ENCODE data around the gene SERPINA1. TPM values are rescaled to one million over a fixed set of nuclear protein-coding genes. Genes with fewer than 3 reads are reported as not detected.
"Not testable (repeated sequence)": the region's sequence is repeated elsewhere in the genome, so short reads cannot be mapped to it uniquely, and the experiment has no call there.

The SERPINA1 gene
- total RNA-seq, 1 experiment from 2014 or later, result 4.9 TPM

- CTCF ChIA-PET, result no interaction called here
- Histone ChIP-seq H3K27ac (ENCODE audit: low read length) (no peak overlapping the region), H3K4me1 (ENCODE audit: control insufficient read depth, insufficient read depth, low read length) (no peaks in the 10 kb centered on the region), H3K9me3 (ENCODE audit: control insufficient read depth, insufficient read depth, low read depth, low read length) (no peaks in the 10 kb centered on the region), H3K36me3 (ENCODE audit: control insufficient read depth, insufficient read depth, low read length) (no peaks in the 10 kb centered on the region), H3K27me3 (ENCODE audit: control insufficient read depth, insufficient read depth, low read length) (no peaks in the 10 kb centered on the region), H3K4me3 (ENCODE audit: low read depth in 2 of 2, low read length in 2 of 2) (no peak overlapping the region)
- TF ChIP-seq TCF7L2 (IDR thresholded peaks at IDR 0.05; ENCODE audit: low read depth, low read length), result no peak
- TF ChIP-seq SIN3A (IDR thresholded peaks at IDR 0.05; ENCODE audit: borderline replicate concordance, insufficient read depth, low read depth, low read length), result no peak
- TF ChIP-seq CTCF (IDR thresholded peaks at IDR 0.05), result peak; percentile 16; the same call in 1 of the 2 replicates
- TF ChIP-seq POLR2AphosphoS5 (IDR thresholded peaks at IDR 0.05; ENCODE audit: low read depth, low read length), result no peak
- TF ChIP-seq REST (IDR thresholded peaks at IDR 0.05; ENCODE audit: insufficient read depth in 1 of 2, low read depth in 2 of 2, low read length in 1 of 2), result no peak
- BruUV-seq (replicated peaks), result no TSS peak
- ATAC-seq, result no peak
- intact Hi-C loops (cut with micrococcal nuclease; ENCODE audit: unreplicated experiment) (no loop called here), in situ Hi-C loops (cut with HindIII; ENCODE audit: low pct_unique_long_range_greater_than_20kb, low sequenced_read_pairs) (no loop called here)
- DNase-seq (ENCODE audit: low read depth, low spot score), result no peak
- POLR2A ChIA-PET, result no interaction called here
Measured at GRCh38 chr14:94412671-94413638, 24.6 kb upstream of the SERPINA1 start.

GRCh38 chr14:94411638-94412037 is 23.2 kb upstream of the SERPINA1 start:
- Histone ChIP-seq H3K27me3 (ENCODE audit: control insufficient read depth, insufficient read depth, low read length) (no peaks in the 10 kb centered on the region), H3K27ac (ENCODE audit: low read length) (no peak overlapping the region), H3K36me3 (ENCODE audit: control insufficient read depth, insufficient read depth, low read length) (no peaks in the 10 kb centered on the region), H3K4me3 (ENCODE audit: low read depth in 2 of 2, low read length in 2 of 2) (no peak overlapping the region), H3K9me3 (ENCODE audit: control insufficient read depth, insufficient read depth, low read depth, low read length) (peaks cover 5% of the 10 kb centered on the region; the same call in 1 of the 2 replicates), H3K4me1 (ENCODE audit: control insufficient read depth, insufficient read depth, low read length) (no peaks in the 10 kb centered on the region)
- BruUV-seq (replicated peaks), result no TSS peak
- in situ Hi-C loops (cut with HindIII; ENCODE audit: low pct_unique_long_range_greater_than_20kb, low sequenced_read_pairs), result no loop called here
- ChIA-PET CTCF (no interaction called here), POLR2A (no interaction called here)
- DNase-seq (ENCODE audit: low read depth, low spot score) (no peak), ATAC-seq (no peak)
- no peak for TF ChIP-seq POLR2AphosphoS5 (IDR thresholded peaks at IDR 0.05; ENCODE audit: low read depth, low read length)
- TF ChIP-seq REST (IDR thresholded peaks at IDR 0.05; ENCODE audit: insufficient read depth in 1 of 2, low read depth in 2 of 2, low read length in 1 of 2), result no peak
- no peak for TF ChIP-seq SIN3A (IDR thresholded peaks at IDR 0.05; ENCODE audit: borderline replicate concordance, insufficient read depth, low read depth, low read length)
- no peak for TF ChIP-seq CTCF (IDR thresholded peaks at IDR 0.05)
- no peak for TF ChIP-seq TCF7L2 (IDR thresholded peaks at IDR 0.05; ENCODE audit: low read depth, low read length)
- intact Hi-C loops (cut with micrococcal nuclease; ENCODE audit: unreplicated experiment), result no loop called here

GRCh38 chr14:94409430-94409829 is 21.0 kb upstream of the SERPINA1 start:
- H3K27ac ChIP-seq (ENCODE audit: low read length); DNase-seq (ENCODE audit: low read depth, low spot score); intact Hi-C loops (cut with micrococcal nuclease; ENCODE audit: unreplicated experiment); H3K4me1 ChIP-seq (ENCODE audit: control insufficient read depth, insufficient read depth, low read length); H3K9me3 ChIP-seq (ENCODE audit: control insufficient read depth, insufficient read depth, low read depth, low read length); POLR2A ChIA-PET; H3K27me3 ChIP-seq (ENCODE audit: control insufficient read depth, insufficient read depth, low read length); H3K36me3 ChIP-seq (ENCODE audit: control insufficient read depth, insufficient read depth, low read length); CTCF ChIA-PET; BruUV-seq (replicated peaks); H3K4me3 ChIP-seq (ENCODE audit: low read depth in 2 of 2, low read length in 2 of 2); ATAC-seq; in situ Hi-C loops (cut with HindIII; ENCODE audit: low pct_unique_long_range_greater_than_20kb, low sequenced_read_pairs): not testable (repeated sequence)

Measured in Panc1 (cell line).